Loucy (cell line): ENCODE measurements around the gene DBI.
"Not testable (repeated sequence)": the region's sequence is repeated elsewhere in the genome, so short reads cannot be mapped to it uniquely, and the experiment has no call there.

ENCODE experiments used
- EZH2phosphoT487 ChIP-seq: fragments of 200-600 bp; IDR thresholded peaks from 2 replicates; pipeline ENCODE4 v1.6.1; 2018; ENCODE audit warnings: antibody characterized with exemption, mild to moderate bottlenecking, moderate library complexity, borderline replicate concordance
- TF ChIP-seq, protein P1 (sequence below): fragments of 200-600 bp; sonication (generic); conservative IDR thresholded peaks from 2 replicates; pipeline ENCODE4 v1.5.1; 2014; ENCODE audit warnings: mild to moderate bottlenecking, antibody characterized with exemption, low read length

- TF ChIP-seq, protein P1, sequence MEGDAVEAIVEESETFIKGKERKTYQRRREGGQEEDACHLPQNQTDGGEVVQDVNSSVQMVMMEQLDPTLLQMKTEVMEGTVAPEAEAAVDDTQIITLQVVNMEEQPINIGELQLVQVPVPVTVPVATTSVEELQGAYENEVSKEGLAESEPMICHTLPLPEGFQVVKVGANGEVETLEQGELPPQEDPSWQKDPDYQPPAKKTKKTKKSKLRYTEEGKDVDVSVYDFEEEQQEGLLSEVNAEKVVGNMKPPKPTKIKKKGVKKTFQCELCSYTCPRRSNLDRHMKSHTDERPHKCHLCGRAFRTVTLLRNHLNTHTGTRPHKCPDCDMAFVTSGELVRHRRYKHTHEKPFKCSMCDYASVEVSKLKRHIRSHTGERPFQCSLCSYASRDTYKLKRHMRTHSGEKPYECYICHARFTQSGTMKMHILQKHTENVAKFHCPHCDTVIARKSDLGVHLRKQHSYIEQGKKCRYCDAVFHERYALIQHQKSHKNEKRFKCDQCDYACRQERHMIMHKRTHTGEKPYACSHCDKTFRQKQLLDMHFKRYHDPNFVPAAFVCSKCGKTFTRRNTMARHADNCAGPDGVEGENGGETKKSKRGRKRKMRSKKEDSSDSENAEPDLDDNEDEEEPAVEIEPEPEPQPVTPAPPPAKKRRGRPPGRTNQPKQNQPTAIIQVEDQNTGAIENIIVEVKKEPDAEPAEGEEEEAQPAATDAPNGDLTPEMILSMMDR, result not testable (repeated sequence)
- not testable (repeated sequence) for TF ChIP-seq EZH2phosphoT487
These were observed 36.8 kb downstream of the DBI start for GRCh38 chr2:119403618-119404017.
